Measurements from ENCODE around the gene ZSCAN2.
"Not testable (repeated sequence)": the region's sequence is repeated elsewhere in the genome, so short reads cannot be mapped to it uniquely, and the experiment has no call there.

ZSCAN2 gene

DNA sequence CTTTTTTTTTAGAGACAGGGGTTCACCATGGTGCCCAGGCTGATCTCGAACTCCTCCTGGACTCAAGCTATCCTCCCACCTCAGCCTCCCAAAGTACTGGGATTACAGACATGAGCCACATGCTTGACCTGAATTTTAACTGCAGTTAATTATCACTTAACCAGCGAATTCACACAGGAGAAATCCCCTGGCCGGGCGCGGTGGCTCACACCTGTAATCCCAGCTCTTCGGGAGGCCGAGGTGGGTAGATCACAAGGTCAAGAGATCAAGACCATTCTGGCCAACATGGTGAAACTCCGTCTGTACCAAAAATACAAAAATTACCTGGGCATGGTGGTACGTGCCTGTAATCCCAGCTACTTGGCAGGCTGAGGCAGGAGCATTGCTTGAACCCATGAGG is 41.1 kb downstream of the ZSCAN2 start:
- not testable (repeated sequence) for DNase-seq (ENCODE audit: low read depth)

DNA sequence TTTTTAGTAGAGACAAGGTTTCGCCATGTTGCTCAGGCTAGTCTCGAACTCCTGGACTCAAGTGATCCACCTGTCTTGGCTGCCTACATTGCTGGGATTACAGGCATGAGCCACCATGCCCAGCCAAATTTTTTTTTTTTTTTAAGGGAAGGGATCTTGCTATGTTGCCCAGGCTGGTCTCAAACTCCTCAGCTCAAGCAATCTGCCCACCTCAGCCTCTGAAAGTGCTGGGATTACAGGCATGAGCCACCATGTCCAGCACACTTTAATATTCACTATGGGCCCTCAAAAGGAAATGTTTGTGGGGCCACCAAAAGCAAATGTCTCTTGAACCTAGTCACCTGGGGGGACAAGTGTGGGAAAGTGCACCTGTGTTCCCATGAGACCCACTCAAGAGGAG is 41.8 kb downstream of the ZSCAN2 start:
- DNase-seq (ENCODE audit: low read depth) = not testable (repeated sequence)

DNA sequence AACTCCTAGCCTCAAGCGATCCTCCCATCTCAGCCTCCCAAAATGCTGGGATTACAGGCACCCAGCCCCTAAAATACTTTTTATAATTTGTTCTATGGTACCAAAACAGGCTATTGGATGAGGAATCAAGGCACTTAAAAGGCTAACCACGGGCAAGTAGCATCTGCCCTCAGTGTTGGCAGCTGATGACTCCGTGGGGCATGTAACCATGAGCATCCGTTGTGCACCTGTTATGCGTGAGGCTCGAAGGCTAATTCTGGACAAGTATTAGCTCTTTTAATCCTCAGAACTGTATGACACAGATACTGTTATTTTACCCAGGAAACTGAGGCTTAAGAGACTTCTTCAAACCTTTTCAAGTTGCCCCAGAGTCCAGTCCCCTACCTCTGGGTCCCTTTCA is 43.0 kb downstream of the ZSCAN2 start:
- no peak for DNase-seq (ENCODE audit: low read depth)

DNA sequence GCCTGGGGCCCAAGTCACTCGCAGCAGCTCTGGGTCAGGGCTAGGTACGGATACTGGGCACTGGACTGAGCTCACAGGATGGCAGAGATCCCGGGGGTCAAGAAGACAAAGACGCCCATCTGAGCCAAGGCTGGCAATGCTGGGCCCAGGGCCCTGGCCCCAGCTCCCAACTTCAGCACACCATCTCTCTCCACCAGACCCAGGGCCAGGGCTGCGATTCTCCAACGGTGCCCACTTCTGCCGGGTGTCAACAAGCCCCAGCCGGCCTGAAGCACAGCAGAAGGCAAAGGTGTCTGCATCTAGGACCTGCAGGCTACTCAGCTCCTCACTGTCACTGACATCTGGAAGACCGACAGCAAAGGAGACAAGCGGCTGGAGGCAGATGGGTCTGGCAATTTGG is 44.7 kb downstream of the ZSCAN2 start:
- DNase-seq (ENCODE audit: low read depth) = no peak

DNA sequence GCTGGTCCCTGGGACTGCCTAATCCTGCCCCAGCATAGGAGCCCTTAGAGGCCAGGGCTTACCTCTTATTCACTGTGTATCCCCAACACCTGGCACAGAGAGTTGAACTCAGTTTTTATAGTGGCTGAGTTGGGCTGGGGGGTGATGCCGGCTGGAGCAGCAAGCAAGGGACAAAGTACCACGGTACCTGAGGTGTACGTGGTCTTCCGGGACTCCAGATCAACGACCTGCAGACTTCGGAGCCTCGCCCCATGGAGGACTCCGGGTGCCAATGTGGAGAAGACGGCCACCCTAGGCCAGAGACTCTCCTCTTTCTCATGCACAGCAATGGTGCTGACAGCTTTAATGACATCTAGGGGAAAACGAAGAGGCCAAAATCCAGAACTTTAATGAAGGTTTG is 45.2 kb downstream of the ZSCAN2 start:
- no peak for DNase-seq (ENCODE audit: low read depth)

DNA sequence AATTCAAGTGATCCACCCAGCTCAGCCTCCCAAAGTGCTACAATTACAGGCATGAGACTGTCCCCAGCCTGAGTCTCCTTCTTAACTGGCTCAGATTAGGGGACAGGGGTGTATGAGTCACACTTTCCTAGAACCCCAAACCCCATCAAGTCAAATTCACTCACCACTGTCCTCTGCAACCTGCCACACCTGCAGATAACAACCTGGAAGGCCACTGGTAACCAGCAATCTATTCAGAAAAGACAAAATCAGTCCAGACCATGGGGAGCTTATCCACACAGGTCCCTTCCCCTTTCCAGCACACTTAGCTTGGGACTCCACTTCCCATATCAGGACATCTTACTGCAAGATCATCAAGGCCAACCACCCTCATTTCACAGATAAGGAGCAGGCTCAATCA is 46.9 kb downstream of the ZSCAN2 start:
- no peak for DNase-seq (ENCODE audit: low read depth)

DNA sequence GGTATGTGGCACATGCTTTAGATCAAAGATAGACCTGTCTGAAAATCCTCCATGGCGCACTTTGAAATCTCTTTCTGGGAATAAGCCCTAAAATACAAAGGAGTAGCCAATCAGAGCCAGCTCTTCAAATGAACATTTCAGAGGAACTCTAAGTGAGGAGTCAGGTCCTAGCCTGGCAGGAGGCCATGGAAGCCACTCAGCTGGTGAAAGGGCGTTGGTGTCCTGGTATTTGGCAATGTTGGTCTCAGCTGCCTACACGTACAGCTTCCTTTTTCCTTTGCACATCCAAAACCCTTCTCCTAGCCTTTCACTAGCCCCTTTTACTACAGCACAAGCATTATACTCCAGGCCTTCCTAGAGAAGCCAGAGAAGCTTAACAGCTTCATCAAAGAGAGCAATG is 47.7 kb downstream of the ZSCAN2 start:
- no peak for DNase-seq (ENCODE audit: low read depth)

DNA sequence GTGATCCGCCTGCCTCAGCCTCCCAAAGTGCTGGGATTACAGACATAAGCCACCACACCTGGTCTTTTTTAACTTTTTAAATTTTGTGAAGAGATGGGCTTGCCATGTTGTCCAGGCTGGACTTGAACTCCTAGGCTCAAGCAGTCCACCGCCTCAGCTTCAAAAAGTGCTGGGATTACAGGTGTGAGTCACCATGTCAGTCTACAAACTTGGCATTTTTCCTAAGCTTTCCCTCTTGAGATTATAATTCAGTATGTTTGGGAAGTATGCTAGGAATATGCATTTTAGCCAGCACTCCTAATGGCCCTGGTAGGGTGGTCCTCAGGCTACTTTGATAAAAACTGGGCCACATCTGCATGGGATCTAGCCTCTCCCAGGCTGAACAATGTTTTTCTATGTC is 48.9 kb downstream of the ZSCAN2 start:
- no peak for DNase-seq (ENCODE audit: low read depth)

DNA sequence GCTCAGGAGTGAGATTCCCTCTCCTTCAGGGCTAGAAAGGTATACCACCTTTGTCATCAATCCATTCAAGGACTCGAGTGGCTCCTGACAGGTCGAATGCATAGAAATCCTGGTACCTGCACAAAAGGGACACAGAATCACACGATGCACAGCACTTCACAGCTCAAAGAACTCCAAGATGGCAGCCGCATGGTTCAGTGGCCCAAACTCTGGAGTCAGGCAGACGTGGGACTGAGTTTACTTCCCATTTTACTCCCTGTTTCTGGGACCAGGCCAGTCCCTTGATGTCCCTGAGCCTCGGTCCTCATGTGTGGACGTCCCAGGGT is 52.7 kb downstream of the ZSCAN2 start:
- DNase-seq (ENCODE audit: low read depth) = no peak

DNA sequence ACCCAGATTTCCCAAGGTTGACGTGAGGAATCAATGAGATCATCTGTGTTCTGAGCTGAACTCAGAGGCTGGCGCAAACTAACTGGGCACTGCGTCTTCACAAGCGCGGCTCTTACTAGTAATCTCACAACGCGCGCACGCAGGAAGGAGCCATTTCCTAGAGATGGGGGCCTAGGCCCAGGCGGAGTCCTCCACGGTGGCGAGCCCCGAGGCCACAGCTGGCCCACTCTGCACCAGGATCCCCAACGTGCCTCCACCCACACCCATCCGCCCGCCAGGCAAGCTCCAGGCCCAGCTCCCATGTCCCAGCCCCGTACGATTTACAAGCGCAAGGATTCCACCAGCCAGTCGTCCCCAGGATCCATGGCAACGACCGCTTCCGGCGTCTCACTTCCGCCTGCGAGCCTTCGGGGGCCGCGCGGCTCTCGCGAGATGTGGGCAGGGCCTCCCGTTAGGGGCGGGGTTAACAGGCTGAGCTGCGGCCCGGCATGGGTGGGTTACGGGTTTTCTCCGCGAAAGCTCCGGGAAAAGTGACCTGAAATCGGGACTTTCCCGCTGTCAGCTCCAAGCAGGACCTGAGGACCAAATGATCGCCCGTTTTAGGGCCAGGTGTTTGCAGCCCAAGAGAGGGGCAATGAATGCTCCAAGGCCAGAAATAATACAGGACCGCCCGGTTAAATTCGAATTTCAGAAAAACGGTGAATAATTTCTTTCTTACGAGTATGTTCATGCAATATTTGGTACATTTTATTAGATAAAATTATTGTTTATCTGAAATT is 53.3 kb downstream of the ZSCAN2 start, which contains the start of gene WDR73:
Gene WDR73 (minus strand): TSS at position 374 of the 779 bp plus-strand sequence. CDS start 9 bp downstream, at position 365.
- peak; percentile 90 for DNase-seq (ENCODE audit: low read depth)

DNA sequence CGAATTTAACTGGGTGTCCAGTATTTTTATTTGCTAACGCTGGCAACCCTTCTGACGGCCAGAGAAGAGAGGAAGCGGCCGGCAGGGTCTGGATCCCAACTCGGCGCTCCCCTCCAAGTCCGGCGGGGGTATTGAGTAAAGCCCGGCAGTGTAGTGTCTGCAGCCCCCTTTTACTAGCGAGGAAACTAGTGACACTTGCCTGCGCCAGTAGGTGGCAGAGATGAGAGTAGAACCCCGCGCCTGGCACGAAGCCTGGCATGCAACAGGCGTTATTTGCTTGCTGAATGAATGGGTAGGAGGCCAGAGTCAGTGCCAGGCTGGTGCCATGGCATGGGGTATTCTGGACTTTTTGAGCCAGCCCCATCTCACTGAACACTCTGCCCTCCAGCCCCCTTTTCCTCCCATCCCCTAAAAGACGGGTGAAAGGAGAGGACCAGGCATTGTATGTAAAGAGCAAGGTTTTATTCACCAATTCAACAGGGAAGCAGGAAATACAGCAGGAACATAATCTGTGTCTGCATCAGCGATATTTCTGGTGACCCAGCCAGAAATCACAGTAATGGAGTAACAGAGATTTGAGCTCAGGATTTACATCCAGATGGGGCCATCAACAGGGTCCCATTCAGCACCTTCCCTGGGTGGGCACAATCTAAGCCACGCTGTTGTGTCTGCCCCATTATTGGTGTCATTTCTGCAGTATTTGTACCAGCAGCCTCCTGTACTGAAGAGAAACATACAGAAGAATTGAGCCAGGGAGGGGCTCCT is 54.1 kb downstream of the ZSCAN2 start:
- peak; percentile 75 for DNase-seq (ENCODE audit: low read depth)

DNA sequence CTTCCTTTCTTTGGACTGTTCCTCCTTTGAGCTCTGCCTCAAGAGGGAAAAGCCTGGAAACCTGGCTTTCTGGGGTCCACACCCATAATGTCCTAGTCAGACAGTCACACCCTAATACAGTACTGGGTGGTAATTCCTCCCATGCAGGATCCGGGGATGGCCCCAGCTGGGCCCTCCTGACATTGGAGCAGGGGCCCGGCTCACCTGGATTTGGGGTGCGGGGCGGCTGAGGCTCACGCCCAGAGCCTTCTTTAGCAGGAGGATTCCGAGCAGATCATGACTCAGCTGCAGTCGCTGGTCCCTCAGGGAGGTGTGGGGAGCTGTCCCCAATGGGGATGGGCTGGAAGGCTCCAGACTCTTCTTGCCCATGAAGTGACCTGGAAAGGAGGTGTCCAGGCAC is 56.2 kb downstream of the ZSCAN2 start:
- no peak for DNase-seq (ENCODE audit: low read depth)

DNA sequence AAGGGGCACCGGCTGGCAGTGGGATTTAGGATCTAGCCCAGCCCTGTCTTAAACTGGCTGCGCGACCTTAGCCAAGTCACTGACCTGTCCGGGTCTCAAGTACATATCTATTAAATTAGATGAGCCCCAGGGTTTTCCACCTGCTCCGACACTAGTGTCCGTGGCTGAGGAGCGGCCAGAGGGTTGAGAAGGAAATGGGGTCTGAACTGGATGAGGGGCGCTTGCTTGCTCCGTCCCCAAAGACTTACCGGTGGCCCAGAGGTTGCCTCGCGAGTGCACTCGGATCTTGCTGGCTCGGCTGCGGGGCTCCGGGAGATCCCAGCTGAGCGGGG is 56.9 kb downstream of the ZSCAN2 start:
- no peak for DNase-seq (ENCODE audit: low read depth)

DNA sequence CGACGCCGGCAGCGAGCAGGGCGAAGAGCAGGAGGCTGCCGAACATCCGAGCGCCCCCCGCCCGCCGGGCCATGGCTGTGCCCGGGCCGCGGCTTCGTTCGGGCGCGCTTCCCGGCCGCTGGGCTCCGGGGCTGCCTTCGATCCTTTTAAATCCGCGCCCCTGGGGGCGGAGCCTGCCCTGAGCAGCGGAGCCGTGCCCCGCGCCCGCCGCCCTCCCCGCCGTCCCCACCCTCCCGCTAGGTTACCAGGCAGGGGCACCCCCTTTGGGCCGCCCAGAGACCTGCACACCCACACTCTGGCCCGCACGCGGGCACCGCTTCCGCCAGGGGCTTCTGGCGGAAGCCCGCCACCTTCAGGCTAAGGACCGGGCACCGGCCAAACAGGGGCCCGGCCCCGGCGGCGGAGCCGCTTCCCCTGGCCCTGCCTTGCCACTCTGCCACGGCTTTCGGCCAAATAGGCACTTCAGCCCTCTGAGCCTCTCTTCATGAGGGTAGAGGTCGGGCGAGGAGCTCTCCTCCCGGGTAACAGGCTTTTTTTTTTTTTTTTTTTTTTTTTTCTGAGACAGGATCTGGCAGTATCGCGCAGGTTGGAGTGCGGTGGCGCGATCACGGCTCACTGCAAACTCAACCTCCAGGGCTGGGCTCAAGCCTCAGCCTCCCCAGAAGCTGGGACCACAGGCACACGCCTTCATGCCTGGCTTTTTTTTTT is 57.4 kb downstream of the ZSCAN2 start, which contains the start of gene NMB:
Gene NMB (minus strand): TSS at position 120 of the 708 bp plus-strand sequence. CDS start 47 bp downstream, at position 73.
- DNase-seq (ENCODE audit: low read depth) = peak; percentile 51

DNA sequence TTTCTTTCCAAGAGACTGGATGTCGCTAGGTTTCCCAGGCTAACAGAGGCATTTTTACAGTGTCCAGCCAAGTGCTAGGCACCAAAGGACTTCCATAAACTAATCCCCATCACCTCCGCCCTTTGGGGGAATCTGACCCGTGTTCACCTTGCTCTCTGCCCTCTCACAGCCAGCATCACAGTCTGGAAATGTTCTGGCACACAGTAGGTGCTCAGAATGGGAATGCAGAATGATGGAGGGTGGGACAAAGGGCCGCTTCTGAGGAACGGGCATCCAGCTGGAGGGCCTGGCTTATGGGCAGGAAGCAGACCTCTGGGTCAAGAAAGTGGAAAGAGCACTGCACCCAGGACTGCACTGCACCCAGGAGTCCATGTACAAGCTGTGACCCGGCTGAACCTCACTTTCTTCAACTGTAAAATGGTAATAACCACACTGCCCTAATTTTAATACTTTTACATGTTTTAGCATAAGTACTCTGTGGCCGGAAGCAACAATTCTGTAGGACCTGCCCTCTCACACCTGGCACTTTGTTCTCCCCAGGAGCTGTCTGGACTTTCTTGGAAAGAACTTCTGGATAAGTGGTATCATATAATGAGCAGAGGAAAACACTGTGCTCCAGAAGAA is 58.1 kb downstream of the ZSCAN2 start:
- DNase-seq (ENCODE audit: low read depth) = no peak

DNA sequence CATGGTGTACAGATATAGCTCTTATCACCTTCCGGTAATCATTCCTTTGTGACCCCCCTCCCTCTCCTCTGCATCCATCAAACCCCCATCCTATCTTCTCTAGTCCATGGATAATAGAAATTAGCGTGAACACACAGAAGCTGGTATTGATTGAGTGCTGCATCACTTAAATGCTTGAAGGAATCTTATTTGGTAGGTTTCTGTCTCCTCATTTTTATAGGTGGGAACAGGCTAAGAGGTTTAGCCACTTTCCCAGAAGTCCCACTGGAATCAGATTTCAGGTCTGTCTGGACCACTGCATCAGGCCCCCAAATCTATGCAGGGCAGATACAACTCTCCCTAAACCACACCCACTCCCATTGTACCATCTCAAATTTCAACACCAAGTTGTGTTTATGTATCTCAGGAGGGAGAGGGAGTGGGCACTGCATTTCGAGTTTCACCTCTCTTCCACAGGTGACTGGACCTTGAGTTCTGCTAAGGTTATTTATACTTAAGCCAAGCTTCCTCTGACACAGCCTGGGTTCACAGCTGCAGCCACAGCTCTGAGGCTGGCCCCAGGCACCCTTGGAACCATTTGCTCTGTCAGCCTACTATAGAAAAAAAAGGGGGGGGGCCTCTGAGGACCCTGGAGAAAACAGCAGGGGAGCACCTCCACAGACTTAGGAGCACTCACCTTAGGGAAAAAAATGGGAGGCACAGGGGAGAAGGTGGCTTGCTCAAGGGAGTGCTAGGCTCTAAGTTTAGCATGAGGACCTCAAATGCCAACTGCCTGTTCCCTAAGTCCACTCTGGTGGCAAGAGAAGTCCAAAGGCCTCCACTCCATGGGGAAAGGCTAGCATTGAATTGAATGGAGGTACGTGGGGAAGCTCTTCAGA is 59.3 kb downstream of the ZSCAN2 start:
- no peak for DNase-seq (ENCODE audit: low read depth)

DNA sequence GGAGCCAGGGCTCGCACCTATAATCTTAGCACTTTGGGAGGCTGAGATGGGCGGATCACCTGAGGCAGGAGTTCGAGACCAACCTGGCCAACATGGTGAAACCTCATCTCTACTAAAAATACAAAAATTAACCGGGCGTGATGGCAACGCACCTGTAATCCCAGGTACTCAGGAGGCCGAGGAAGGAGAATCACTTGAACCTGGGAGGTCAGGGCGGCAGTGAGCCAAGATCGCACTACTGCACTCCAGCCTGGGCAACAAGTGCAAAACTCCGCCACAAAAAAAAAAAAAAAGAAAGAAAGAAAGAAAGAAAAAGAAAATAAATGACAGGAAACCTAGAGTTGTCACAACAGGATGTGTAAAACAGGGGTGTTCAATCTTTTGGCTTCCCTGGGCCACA is 60.2 kb downstream of the ZSCAN2 start:
- DNase-seq (ENCODE audit: low read depth) = no peak

DNA sequence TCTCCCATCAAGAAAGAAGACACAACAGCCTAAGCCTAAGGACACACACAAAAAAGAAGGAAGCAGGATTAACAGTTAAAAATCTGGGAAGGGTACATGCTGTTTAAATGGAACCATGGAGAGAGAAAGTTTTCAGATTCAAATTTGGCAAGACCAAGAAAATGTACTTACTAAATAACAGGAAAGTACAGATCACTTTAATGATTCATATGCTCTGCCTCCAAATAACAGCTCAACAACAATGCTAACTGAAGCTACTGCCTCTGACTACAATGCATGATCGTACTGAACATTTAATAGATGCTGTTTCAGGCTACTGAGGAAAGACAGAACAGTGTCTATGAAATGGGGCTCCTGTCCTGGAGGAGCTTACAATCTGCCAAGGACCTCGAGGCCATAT is 65.6 kb downstream of the ZSCAN2 start:
- DNase-seq (ENCODE audit: low read depth) = no peak

DNA sequence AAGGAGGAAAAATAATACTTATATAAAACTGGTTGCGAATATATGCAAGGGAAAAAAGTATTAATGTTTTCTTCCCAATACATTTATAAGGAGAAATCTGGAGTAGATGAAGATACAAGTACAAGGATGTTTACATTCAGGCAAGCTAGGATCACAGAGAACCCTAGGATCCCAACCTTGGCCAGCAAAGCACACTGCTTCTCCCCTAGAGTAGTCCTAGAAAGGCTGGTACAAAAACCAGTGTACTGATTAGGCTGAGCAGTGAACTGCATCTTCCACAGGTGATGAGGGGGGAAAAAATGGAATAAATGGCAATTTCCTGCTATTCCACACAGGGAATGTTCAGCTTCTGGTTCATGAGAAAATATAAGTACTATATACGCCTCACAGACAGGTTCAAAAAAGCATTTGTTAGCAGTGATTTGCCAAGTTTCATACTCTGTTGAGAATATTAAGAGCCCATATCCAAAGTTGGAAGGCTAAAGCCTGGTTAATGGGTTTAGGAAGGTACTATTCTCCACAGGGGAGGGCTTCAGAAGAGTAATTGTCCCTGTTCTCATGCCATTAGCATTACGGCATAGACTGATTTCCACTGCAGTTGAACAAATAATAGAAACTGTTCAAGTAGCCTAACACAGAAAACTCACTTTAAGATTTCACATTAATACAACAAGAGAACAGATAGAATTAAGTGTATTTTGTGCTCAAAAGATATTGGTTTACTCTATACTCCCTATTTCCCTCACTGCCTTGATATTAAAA is 67.6 kb downstream of the ZSCAN2 start:
- no peak for DNase-seq (ENCODE audit: low read depth)

DNA sequence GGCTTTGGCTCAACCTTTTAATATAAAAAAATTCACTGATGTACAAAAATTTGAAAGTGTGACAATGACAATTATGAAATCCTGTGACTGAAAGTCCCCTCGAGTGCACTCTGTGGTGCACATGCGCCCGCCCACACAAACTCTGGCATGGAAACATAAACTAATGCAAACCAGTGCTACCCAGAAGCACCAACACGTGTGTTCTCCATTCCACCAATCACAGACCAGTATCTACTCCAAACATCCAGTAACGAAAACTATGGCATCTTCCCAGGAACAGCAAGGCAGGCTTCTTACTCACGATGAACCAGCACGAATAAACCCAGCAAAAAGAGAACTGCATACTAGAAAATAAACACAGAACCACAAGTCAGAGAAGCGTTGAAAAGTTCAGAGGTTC is 68.9 kb downstream of the ZSCAN2 start:
- peak; percentile 88 for DNase-seq (ENCODE audit: low read depth)

DNA sequence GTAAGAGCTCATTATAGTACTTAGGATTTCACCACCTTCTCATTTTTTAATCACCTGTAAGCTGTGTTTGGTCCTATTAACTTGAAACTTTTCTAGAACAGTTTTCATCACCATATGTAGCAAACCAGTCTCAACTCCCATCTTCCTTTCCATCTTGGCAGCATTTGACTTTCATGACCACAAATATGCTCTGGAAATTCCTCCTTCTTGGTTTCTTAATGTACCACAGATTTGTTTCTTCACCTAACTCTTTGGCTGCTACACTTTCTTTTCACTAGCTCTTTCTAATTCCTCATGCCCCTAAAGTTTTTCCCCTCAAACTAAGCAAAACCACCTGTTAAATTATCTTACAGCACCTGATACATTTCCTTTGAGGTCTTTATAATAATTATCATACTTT is 70.4 kb downstream of the ZSCAN2 start:
- DNase-seq (ENCODE audit: low read depth) = peak; percentile 81
